ENCODE results near the gene FMO5. TPM values are rescaled to one million over a fixed set of nuclear protein-coding genes. Genes with fewer than 3 reads are reported as not detected.
A peak's percentile ranks its signal among the peaks of the same experiment; 100 is the strongest.
"Not testable (repeated sequence)": the region's sequence is repeated elsewhere in the genome, so short reads cannot be mapped to it uniquely, and the experiment has no call there.

FMO5 gene
- polyA plus RNA-seq, 1 donor = 10.5 TPM

DNA sequence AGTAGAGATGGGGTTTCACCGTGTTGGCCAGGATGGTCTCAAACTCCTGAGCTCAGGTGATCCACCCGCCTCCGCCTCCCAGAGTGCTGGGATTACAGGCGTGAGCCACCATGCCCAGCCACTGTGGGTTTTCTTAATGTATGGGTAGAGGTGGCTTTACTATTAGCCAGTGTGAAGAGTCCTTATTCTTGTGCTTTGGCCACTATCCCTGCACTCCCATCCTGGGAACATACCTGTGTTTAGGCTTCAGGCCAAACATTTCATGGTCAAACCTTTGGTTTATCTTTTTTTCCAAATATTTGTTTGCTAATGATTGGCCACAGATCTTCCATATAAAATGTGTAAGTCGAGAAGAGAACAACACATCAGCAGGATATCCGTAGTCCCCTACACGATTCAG lies 16.5 kb downstream of the FMO5 start:
- DNase-seq = no peak

DNA sequence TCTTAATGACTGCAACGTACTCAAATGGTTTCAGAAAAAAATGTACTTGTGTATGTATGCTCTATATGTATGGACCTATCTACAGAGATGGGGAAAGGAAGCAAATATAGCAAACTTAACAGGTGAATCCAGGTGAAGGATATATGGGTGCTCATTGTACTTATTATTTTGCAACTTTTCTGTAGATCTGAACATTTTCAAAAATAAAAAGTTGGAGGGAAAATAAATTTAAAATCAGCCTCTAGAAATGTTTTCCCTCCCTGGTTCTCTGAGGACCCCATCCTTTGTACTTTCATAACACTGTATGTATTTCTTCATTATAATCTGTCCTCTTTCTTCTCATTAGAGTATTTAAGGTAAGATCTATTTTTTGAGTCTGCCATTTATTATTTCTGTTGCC lies 17.9 kb downstream of the FMO5 start:
- no peak for DNase-seq

DNA sequence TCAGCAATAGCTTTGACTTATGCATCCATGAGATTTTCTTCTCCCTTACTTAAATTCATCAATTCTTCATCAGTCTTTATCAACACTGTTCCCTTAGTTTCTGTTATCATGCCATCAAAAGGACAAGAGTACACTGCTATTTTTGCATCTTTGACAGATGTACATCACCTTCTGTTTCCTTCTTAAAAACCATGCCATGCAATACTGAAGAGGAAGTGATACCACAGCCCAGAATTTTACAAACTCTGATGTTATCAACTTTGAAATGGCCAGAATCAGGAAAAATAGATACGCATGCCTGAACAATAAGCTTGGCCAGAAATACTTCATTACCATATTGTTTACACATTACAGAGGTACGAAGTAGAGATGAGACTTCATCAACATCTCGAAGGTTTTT lies 21.1 kb downstream of the FMO5 start:
- no peak for DNase-seq

DNA sequence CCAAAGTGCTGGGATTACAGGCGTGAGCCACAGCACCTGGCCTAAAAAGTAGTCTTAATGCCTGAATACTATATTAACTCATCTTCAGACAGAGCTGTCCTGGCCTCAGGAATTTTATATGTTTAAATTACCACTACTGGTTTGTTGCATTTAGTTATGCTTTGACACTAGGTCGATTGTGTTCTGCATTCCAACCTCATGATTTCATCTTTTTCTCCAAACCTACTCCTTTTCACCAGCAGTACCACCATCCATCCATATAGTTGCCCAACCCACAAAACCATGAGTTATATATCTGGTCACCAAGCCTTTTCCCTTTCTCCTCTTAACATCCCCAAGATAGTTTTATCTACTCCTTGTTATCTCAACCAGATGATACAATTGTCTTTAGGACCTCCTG lies 22.6 kb downstream of the FMO5 start:
- DNase-seq = no peak

DNA sequence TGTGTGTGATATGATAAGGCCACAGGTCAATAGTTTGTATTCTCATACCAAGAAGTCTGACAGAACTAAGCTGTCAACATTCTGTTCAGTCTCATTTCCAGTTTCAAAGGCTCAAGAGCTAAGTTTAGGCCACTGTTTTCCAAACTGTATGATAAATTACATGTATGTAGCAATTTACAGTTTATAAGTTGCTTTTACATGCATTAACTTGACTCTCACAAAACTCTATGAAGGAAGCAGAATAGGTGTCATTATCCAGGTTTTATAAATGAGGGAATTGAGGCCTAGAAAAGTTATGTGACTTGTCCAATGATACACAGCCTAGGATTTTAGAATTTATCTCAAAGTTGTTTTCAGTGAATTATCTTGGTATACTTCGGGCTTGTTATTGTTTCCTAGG lies 23.4 kb downstream of the FMO5 start:
- DNase-seq = no peak

DNA sequence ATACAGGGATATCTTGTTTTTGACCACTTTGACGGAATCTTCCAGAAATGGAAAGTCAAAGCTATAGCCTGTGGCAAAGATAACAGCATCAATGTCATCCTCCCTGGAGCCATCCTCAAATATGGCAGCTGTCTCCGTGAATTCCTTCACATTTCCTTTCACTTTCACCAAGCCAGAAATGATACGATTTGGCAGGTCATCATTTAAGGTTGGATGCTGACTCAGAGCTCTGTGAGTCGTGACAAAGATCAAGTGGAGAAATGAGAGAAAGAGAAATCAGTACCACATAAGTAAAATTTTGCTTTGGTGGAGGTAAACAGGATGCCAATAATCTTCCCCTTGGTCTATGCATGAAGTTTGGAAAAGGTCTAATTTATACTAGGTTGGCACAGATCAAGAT lies 23.9 kb downstream of the FMO5 start:
- no peak for DNase-seq

DNA sequence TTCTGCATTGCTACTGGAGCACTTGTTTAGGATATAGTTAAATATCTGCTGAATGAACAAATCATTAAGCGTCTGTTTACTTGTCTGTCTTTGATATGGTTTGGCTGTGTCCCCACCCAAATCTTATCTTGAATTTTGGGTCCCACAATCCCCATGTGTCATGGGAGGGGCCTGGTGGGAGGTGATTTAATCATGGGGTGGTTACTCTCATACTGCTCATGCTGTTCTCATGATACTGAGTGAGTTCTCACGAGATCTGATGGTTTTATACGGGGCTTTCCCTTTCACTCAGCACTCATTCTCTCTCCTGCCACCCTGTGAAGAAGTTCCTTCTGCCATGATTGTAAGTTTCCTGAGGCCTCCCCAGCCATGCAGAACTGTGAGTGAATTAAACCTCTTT lies 27.8 kb downstream of the FMO5 start:
- DNase-seq = not testable (repeated sequence)

DNA sequence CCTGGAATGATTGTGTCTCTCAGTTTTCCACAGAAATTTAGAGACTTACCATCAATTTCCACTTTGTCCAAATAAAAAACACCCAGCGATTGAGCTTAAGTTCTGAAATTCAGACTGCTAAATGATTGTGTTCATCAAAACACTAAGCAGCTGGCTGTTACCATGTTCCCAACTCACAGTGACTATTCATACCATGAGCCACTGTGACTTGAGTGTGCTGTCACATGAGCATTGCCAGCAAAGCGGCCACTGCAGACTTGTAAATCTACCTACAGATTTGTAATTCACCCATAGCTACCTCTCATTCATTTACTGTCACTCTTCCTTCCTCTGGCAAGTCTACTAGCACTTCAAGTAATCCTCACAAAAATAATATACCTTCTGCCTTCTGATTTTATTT lies 35.6 kb downstream of the FMO5 start:
- DNase-seq = no peak

DNA sequence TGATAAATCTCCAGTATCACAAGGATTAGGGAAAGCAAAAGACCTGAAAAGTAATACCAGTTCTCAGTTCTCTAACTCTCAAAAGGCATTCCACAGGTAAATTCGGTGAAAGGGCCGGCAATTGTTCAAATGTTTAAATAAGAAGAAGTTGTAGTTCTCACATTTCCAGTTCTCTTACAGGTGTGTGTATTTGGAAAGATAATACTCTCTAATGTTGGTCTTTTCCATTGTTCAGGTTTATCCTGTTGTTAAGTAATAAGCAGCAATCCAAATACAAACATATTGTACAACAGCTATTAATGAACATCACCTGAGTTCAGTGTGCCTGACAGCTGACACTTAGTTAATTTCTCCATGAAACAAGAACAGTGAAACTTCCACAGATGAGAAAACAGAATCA lies 39.7 kb downstream of the FMO5 start:
- no peak for DNase-seq

DNA sequence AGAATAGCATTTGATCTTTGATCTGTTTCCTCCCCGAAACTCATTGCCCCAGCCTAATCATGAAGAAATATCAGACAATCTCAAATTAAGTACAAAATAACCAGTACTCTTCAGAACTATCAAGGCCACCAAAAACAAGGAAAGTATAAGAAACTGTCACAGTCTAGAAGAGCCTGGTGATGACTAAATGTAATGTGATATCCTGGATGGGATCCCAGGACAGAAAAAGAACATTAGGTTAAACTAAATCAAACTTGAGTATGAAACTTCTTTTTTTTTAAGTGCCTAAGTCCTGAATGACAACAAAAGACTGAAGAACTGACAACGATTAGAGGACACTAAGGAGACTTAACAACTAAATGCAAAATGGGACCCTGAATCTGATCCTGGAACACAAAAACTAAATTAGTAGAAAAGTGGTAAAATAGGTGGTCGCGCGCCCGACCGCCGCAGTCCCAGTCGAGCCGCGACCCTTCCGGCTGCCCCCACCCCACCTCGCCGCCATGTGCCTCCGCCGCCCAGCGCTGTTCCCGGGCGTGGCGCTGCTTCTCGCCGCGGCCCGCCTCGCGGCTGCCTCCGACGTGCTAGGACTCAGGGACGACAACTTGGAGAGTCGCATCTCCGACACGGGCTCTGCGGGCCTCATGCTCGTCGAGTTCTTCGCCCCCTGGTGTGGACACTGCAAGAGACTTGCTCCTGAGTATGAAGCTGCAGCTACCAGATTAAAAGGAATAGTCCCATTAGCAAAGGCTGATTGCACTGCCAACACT lies 47.3 kb downstream of the FMO5 start:
- DNase-seq = peak; percentile 24

DNA sequence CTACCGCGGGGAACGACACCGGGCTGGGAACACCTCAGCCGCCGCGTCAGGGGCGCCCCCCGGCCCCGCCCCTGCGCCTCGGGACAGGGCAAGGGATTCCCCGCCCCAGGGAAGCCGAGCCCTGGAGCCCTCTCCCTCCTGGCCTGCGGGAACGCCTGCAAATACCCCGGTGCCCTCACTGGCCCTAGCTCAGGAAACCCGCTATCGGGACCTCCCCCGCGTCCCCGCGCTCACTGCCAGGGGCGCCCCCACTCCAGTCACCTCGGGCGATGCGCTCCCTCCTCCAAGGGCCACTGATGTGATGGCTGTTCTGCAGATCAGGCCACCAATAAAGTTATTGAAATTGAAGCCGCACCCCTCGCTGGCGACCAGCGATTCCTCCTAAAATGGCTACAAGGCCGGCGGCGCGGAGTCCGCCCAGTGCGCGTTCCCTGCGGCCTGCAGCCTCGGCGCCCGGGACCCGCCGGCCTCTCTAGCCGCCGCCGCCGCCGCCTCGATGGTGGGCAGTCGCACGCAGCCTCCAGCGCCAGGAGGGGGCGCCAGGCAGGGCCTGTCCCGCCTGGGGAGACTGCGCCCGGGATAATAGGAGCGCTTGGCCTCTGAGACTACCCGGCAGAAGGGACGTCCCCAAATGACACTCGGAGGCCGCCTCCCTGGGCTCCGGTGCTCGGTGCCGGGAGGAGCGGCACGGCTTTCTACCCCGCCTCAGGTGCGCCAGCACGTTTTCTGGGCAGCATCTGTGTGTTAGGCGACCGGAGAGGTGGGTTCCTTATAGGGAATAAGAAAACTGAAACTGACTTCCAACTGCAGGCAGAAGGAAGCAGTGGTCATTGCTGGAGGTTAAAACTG lies 52.7 kb downstream of the FMO5 start, which contains the start of gene PRKAB2:
Gene PRKAB2 (minus strand): TSS at position 303 of the 849 bp plus-strand sequence. CDS start 326 bp downstream, outside the sequence.
- peak; percentile 95 for DNase-seq

DNA sequence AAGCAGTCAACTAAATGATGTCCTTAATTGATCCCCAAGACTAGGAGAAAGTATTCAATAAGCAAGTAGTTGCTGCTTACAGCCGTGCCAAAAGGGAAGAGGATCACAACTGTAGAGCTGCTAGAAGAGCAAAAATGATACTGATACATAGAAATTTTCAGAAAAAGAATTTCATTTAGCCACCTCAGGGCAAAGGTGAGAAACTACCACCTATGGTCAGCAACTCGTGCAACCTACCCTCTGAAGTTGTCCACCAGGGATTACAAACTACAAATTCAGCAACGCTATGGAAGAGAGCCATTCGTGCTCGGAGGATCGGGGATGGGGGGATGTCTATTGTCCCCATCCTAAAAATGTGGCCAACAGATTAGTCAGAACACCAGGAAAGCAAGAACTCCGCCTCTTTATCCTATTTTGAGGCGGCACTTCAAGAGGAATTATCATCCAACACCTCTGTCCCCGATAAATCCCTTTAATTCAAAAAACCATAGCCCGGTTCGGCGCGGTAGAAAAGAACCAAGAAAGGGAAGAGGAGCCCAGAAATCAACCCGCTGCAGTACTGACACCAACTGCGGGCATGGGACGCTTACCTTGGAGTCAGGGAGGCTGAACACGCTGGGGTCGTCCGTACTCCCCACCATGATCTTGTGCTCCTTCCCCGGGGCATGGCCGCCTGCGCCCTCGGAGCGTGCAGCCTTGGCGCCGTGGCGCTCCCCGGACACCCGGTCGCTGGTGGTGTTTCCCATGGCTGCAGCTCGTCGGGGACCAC lies 53.6 kb downstream of the FMO5 start:
- peak; percentile 19 for DNase-seq

DNA sequence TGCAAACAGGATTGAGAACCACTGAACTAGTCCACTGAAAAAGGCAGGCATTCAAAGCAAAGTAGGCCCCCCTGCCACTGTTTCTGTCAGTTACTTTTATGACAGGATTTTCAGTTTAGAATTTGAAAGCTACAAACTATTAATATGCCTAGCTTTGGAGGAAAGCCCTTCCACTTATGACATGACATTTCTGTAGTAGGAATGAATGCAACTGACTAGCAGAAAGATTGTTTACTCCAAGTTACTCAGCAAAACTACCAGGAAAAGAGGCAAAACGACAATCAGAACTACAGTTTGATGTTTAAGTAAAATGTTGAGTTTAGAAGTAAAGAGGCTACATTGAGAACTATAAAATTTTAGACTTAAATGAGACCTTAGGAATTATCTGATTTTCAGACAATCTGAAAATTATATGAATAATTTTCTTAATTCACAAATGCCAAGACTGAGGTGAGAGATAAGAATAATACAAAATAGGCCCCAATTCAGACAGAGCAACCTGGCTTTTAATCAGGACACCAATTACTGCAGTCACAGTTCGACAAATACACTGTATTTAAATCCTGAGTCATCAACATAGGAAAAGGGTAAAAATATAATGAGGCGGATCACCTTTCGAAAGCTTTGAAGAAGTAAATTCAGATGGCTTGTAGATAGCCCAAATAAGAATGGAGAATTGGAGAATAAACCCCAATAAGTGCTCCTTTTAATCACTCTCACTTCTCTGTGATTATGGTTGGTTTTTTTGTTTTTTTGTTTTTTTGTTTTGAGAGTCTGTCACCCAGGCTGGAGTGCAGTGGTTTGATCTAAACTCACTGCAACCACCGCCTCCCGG lies 55.1 kb downstream of the FMO5 start:
- no peak for DNase-seq

DNA sequence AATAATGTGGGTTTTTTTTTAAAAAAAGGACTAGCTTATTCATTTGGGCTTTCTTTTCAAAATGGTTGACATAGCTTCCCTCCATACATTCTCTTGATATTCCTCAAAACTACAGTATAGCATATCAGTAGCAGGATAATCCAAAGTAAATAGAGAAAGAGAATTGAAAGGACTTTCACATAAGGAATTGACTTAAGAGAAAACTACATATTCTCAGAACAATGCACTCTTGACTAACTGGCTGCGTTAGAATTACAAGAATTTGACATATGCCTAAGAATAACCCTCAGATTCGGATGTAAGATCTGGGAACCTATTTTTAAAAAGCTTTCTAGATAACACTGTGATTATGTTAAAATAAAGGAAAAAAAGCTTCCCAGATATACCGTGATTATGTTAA lies 56.0 kb downstream of the FMO5 start:
- DNase-seq = no peak

DNA sequence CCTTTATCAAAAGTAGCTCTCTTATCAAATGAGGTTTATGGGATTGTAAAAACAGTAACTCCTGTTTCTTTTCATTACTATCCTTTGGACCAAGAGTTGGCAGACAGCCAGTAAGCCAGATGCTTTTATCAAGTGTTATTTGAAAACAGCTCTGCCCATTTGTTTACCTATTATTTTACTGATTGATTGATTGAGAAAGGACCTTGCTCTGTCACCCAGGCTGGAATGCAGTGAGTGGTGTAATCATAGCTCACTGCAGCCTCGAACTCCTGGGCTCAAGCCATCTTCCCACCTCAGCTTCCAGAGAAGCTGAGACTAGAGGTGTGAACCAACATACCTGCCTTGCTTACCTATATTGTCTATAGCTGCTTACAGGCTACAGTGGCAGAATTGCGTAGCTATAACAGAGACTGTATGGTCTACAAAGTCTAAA lies 56.5 kb downstream of the FMO5 start:
- DNase-seq = no peak

DNA sequence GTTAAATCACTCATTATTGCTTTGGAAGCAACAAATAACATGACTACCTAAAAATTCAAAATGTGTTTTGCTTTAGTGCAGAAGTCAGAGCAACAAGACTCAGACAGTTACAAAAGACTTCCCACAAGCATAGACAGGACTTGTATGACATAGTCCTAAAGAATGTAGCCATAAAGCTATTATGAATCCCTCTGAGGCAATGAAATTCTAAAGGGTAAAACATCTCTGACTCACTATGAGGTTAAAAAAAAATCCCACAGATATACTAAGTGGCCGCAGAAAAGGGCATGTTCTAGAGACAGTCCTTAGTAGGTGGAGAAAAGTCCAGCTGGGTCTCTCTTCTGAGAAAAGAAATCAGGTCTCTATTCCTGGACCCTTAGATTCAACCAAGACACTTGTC lies 57.8 kb downstream of the FMO5 start:
- DNase-seq = no peak

DNA sequence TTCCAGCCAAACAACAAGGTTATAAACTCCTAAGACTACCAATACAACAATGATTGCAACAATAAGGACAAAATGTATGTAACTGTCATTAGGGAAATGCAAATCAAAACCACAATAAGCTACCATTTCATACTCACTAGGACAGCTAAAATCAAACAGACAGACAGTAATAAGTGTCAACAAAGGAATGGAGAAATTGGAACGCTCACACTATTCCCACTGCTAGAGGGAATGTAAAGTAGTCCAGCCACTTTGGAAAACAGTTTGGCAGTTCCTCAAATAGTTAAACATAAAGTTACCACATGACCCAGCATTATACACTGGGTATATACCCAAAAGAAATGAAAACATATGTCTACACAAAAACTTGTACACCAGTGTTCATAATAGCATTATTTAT lies 62.1 kb downstream of the FMO5 start:
- DNase-seq = no peak

DNA sequence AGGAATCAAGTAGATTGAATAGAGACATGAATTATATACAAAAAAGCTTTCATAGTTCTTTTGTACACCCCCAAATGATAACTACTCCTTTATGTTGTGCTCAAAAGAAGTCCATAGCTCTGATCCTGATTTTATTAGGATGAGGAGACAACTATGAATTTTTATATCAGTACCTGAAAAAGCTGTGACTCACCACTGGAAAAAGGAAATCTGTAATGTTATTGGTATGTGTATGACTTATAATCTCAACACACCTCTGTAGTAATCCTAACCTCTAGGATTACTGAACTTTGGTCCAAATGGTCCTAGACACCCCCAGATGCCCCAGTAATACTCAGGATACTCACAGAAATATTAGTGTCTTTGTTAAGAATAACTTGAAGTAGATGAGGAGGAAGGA lies 63.0 kb downstream of the FMO5 start:
- no peak for DNase-seq

DNA sequence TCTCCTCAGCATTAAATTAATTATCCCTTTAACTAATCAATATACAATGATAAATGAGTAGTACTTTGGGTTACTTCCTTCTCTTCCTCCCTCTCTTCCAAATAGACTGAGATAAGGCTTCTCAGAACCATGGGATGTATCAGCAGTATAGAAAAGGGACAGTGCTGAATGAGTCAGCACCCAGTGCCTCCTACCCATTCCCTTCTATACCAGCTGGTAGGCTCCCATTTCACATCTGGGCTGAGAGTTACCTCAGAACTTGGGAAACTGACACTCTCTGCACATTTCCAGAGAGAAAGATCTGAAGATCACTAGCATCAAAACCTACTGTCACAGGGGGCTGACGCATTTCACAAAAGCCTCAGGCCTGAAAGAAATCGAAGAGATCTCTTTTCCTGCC lies 68.0 kb downstream of the FMO5 start:
- not testable (repeated sequence) for DNase-seq

DNA sequence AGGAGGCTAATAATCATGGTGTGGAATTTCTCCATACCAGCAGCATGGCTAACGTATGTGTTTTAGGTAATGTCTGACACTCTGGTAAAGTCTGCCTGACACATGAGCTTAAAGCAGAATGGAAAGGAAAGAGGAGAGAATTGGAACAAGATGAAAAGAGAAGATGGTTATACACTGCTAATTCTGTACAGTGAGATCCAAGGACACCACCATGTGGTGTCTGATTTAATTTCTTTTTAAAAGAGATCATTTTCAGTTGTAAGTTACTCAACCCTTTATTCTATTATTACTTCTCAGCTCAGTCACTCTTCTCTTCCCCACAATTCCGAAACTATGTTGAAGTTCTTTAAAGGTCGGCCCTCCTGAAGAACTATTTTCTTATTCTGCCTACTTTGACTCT lies 68.5 kb downstream of the FMO5 start:
- DNase-seq = no peak

DNA sequence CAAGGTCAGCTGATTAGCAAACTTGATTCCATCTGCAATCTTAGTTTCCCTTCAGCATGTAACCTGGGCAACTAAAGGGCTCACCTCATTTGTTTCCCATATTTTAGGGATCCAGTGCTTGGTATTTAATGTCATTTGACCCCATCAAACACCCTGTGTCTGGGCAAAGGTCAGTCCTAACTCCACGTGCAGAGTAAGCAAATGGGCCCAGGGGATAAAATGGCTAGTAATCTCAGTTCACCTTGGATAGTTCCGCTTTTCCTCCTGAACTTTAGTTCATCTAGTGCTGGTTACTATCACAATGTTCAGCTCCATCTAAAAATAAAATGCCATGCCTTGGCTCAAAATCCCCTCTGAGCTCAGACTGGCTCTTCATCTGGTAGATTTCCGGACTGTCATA lies 72.4 kb downstream of the FMO5 start:
- no peak for DNase-seq

DNA sequence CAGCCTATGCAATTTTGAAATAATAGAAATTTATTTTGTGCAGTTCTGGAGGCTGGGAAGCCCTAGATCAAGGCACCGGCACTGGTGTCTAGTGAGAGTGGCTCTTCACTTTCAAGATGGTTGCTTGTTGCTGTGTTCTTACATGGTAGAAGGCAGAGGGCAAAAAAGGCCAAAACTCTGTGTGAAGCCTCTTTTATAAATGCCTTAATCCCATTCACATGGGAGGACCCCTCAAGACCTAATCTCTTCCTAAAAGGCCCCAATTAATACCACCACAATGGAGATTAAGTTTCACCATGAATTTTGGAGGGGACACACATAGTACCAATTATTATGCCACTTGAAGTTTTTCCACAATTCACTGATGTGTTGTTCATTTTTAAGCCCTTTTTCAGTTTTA lies 73.9 kb downstream of the FMO5 start:
- no peak for DNase-seq

All from left kidney (tissue), 2 donors.